Activated T-helper 2 cell treated with anti-CD3 and anti-CD28 coated beads, Interferon-gamma antibody, Interleukin-2, Interleukin-4, amounts not matched to agents 10 μg/mL and 5 μg/mL and 100 μg/mL, durations not matched to agents 14 hours and 24 hours and 36 hours (primary cell): ENCODE results near the gene A4GALT. TPM values are rescaled to one million over a fixed set of nuclear protein-coding genes. Genes with fewer than 3 reads are reported as not detected.

Experiments used
- DNase-seq: peaks from one replicate; pipeline ENCODE4 v3.0.0; 2021; ENCODE audit warnings: low spot score
- H3K27ac Mint-ChIP-seq: one replicate; pipeline ENCODE4 v1.8.0; 2021; ENCODE audit warnings: mixed read lengths
- H3K27me3 Mint-ChIP-seq: one replicate; pipeline ENCODE4 v1.8.0; 2021; ENCODE audit warnings: low read depth, mixed read lengths
- H3K36me3 Mint-ChIP-seq: one replicate; pipeline ENCODE4 v1.8.0; 2021; ENCODE audit warnings: low read depth, mixed read lengths
- H3K4me1 Mint-ChIP-seq: one replicate; pipeline ENCODE4 v1.8.0; 2021; ENCODE audit warnings: low read depth, mixed read lengths
- H3K4me3 Mint-ChIP-seq: one replicate; pipeline ENCODE4 v1.8.0; 2021; ENCODE audit warnings: low read depth, mild to moderate bottlenecking, moderate library complexity, mixed read lengths
- H3K9me3 Mint-ChIP-seq: one replicate; pipeline ENCODE4 v1.8.0; 2021; ENCODE audit warnings: mixed read lengths
- intact Hi-C: fragments of 100-400 bp; cut with micrococcal nuclease; formaldehyde crosslinking; loops from one replicate; pipeline ENCODE4 v1.15.1; 2023
- total RNA-seq: library from RNA; stranded (reverse); gene quantifications from 2 replicates; pipeline ENCODE4 v1.2.3, GENCODE V29; 2022

The A4GALT gene
- total RNA-seq, 1 donor from 2014 or later: not detected

GRCh38 chr22:42725606-42726355 lies 5.1 kb upstream of the A4GALT start:
- Mint-ChIP-seq H3K4me1 (peaks cover 8% of the 10 kb centered on the region), H3K27me3 (peaks cover 25% of the 10 kb centered on the region), H3K4me3 (no peak overlapping the region), H3K27ac (no peak overlapping the region), H3K36me3 (no peaks in the 10 kb centered on the region), H3K9me3 (no peaks in the 10 kb centered on the region)
- intact Hi-C loops: no loop called here
- DNase-seq: no peak

GRCh38 chr22:42724062-42724461 lies 3.4 kb upstream of the A4GALT start:
- Mint-ChIP-seq H3K4me1 (peaks cover 8% of the 10 kb centered on the region), H3K4me3 (no peak overlapping the region), H3K27me3 (peaks cover 33% of the 10 kb centered on the region), H3K27ac (no peak overlapping the region), H3K9me3 (no peaks in the 10 kb centered on the region), H3K36me3 (no peaks in the 10 kb centered on the region)
- no peak for DNase-seq
- intact Hi-C loops: no loop called here

GRCh38 chr22:42721045-42721434 lies 370 bp upstream of the A4GALT start:
- Mint-ChIP-seq H3K27ac (no peak overlapping the region), H3K36me3 (no peaks in the 10 kb centered on the region), H3K27me3 (peaks cover 58% of the 10 kb centered on the region), H3K4me3 (peak overlapping the region; percentile 64), H3K9me3 (no peaks in the 10 kb centered on the region), H3K4me1 (peaks cover 11% of the 10 kb centered on the region)
- intact Hi-C loops: no loop called here
- DNase-seq: no peak

GRCh38 chr22:42719656-42720262 lies 911 bp downstream of the A4GALT start:
- intact Hi-C loops: no loop called here

GRCh38 chr22:42719133-42719532 lies 1.5 kb downstream of the A4GALT start:
- Mint-ChIP-seq H3K9me3 (no peaks in the 10 kb centered on the region), H3K36me3 (no peaks in the 10 kb centered on the region), H3K4me1 (peaks cover 11% of the 10 kb centered on the region), H3K27me3 (peaks cover 61% of the 10 kb centered on the region), H3K4me3 (peak overlapping the region; percentile 38), H3K27ac (no peak overlapping the region)
- no peak for DNase-seq
- intact Hi-C loops: no loop called here

More at GRCh38 chr22:42719656-42720262, 911 bp downstream of the A4GALT start:
- Mint-ChIP-seq H3K27ac (no peak overlapping the region), H3K4me3 (peak overlapping the region; percentile 38), H3K36me3 (no peaks in the 10 kb centered on the region), H3K4me1 (peaks cover 11% of the 10 kb centered on the region), H3K27me3 (peaks cover 58% of the 10 kb centered on the region), H3K9me3 (no peaks in the 10 kb centered on the region)
- no peak for DNase-seq

- Mint-ChIP-seq H3K4me3 (no peak overlapping the region), H3K36me3 (no peaks in the 10 kb centered on the region), H3K4me1 (peaks cover 11% of the 10 kb centered on the region), H3K27me3 (peaks cover 49% of the 10 kb centered on the region), H3K27ac (no peak overlapping the region), H3K9me3 (no peaks in the 10 kb centered on the region)
- DNase-seq: no peak
- intact Hi-C loops: no loop called here
Measured at GRCh38 chr22:42717197-42717928, 3.3 kb downstream of the A4GALT start.

GRCh38 chr22:42716649-42717127 lies 4.0 kb downstream of the A4GALT start:
- H3K27me3 Mint-ChIP-seq: peaks cover 45% of the 10 kb centered on the region
- H3K4me3 Mint-ChIP-seq: no peak overlapping the region
- H3K4me1 Mint-ChIP-seq: peaks cover 9% of the 10 kb centered on the region
- no peak overlapping the region for H3K27ac Mint-ChIP-seq
- H3K9me3 Mint-ChIP-seq: no peaks in the 10 kb centered on the region
- intact Hi-C loops: no loop called here
- no peak for DNase-seq
- no peaks in the 10 kb centered on the region for H3K36me3 Mint-ChIP-seq

GRCh38 chr22:42716221-42716620 lies 4.4 kb downstream of the A4GALT start:
- intact Hi-C loops: no loop called here
- Mint-ChIP-seq H3K9me3 (no peaks in the 10 kb centered on the region), H3K36me3 (no peaks in the 10 kb centered on the region), H3K4me3 (no peak overlapping the region), H3K27me3 (peaks cover 42% of the 10 kb centered on the region), H3K4me1 (peaks cover 6% of the 10 kb centered on the region), H3K27ac (no peak overlapping the region)
- DNase-seq: no peak

- H3K4me1 Mint-ChIP-seq: peaks cover 3% of the 10 kb centered on the region
- intact Hi-C loops: no loop called here
- H3K4me3 Mint-ChIP-seq: no peak overlapping the region
- DNase-seq: no peak
- H3K27ac Mint-ChIP-seq: no peak overlapping the region
- peaks cover 41% of the 10 kb centered on the region for H3K27me3 Mint-ChIP-seq
- no peaks in the 10 kb centered on the region for H3K9me3 Mint-ChIP-seq
- H3K36me3 Mint-ChIP-seq: no peaks in the 10 kb centered on the region
Measured at GRCh38 chr22:42714768-42715390, 5.8 kb downstream of the A4GALT start.

GRCh38 chr22:42714308-42714707 lies 6.4 kb downstream of the A4GALT start:
- Mint-ChIP-seq H3K27me3 (peaks cover 35% of the 10 kb centered on the region), H3K4me1 (peaks cover 3% of the 10 kb centered on the region), H3K9me3 (no peaks in the 10 kb centered on the region), H3K36me3 (no peaks in the 10 kb centered on the region), H3K4me3 (no peak overlapping the region), H3K27ac (no peak overlapping the region)
- DNase-seq: no peak
- intact Hi-C loops: no loop called here

- Mint-ChIP-seq H3K27ac (no peak overlapping the region), H3K4me1 (no peaks in the 10 kb centered on the region), H3K27me3 (peaks cover 21% of the 10 kb centered on the region), H3K9me3 (no peaks in the 10 kb centered on the region), H3K36me3 (no peaks in the 10 kb centered on the region), H3K4me3 (no peak overlapping the region)
- intact Hi-C loops: no loop called here
- DNase-seq: no peak
Measured at GRCh38 chr22:42711895-42712837, 8.5 kb downstream of the A4GALT start.

GRCh38 chr22:42711281-42711731 lies 9.4 kb downstream of the A4GALT start:
- no peak for DNase-seq
- intact Hi-C loops: no loop called here
- no peaks in the 10 kb centered on the region for H3K4me1 Mint-ChIP-seq
- H3K36me3 Mint-ChIP-seq: no peaks in the 10 kb centered on the region
- no peak overlapping the region for H3K4me3 Mint-ChIP-seq
- peaks cover 13% of the 10 kb centered on the region for H3K27me3 Mint-ChIP-seq
- no peaks in the 10 kb centered on the region for H3K9me3 Mint-ChIP-seq
- H3K27ac Mint-ChIP-seq: no peak overlapping the region
